GM18907 (cell line): Measurements from ENCODE around the gene SPINK9.
"Not testable (repeated sequence)": the region's sequence is repeated elsewhere in the genome, so short reads cannot be mapped to it uniquely, and the experiment has no call there.

Experiments
- ATAC-seq: cut with Tn5 transposase; IDR thresholded peaks from one replicate; pipeline ENCODE4 v1.9.1; 2021; ENCODE audit warnings: mild to moderate bottlenecking, moderate library complexity; ENCODE audit not compliant: unreplicated experiment

SPINK9 gene

GRCh38 chr5:148335259-148335658 is at the start of gene SPINK9:
SPINK9 (plus strand) TSS chr5:148335559; CDS start chr5:148335614, 55 bp downstream.
- ATAC-seq = no peak

- ATAC-seq = no peak
Measured at GRCh38 chr5:148290271-148291195, 44.8 kb upstream of the SPINK9 start.

GRCh38 chr5:148297731-148298130 is 37.6 kb upstream of the SPINK9 start:
- ATAC-seq = no peak

- ATAC-seq = no peak
Measured at GRCh38 chr5:148306446-148306845, 28.9 kb upstream of the SPINK9 start.

- no peak for ATAC-seq
Measured at GRCh38 chr5:148309019-148309418, 26.3 kb upstream of the SPINK9 start.

- ATAC-seq = no peak
Measured at GRCh38 chr5:148309746-148310145, 25.6 kb upstream of the SPINK9 start.

GRCh38 chr5:148311484-148311883 is 23.9 kb upstream of the SPINK9 start:
- ATAC-seq = no peak

- ATAC-seq = no peak
Measured at GRCh38 chr5:148312153-148312552, 23.2 kb upstream of the SPINK9 start, which contains the start of gene SPINK7. SPINK7 (plus strand) TSS chr5:148312423; CDS start chr5:148312484, 61 bp downstream.

- no peak for ATAC-seq
Measured at GRCh38 chr5:148314187-148314586, 21.2 kb upstream of the SPINK9 start.

GRCh38 chr5:148314731-148315130 is 20.6 kb upstream of the SPINK9 start:
- ATAC-seq = no peak

GRCh38 chr5:148320011-148320963 is 15.1 kb upstream of the SPINK9 start:
- ATAC-seq = not testable (repeated sequence)

GRCh38 chr5:148333262-148333849 is 2.0 kb upstream of the SPINK9 start:
- ATAC-seq = no peak

- peak; percentile 95 for ATAC-seq
Measured at GRCh38 chr5:148336704-148337435, 1.5 kb downstream of the SPINK9 start.

GRCh38 chr5:148342371-148343045 is 7.1 kb downstream of the SPINK9 start:
- no peak for ATAC-seq

GRCh38 chr5:148343046-148343407 is 7.7 kb downstream of the SPINK9 start:
- no peak for ATAC-seq

GRCh38 chr5:148343603-148344487 is 8.5 kb downstream of the SPINK9 start:
- no peak for ATAC-seq

GRCh38 chr5:148347706-148348105 is 12.3 kb downstream of the SPINK9 start:
- ATAC-seq = no peak

- ATAC-seq = no peak
Measured at GRCh38 chr5:148352696-148353095, 17.3 kb downstream of the SPINK9 start.

- no peak for ATAC-seq
Measured at GRCh38 chr5:148353634-148354033, 18.3 kb downstream of the SPINK9 start.
